Mesendoderm (in vitro differentiated cells): ENCODE measurements around the gene MRTFA.
A peak's percentile ranks its signal among the peaks of the same experiment; 100 is the strongest.
"Not testable (repeated sequence)": the region's sequence is repeated elsewhere in the genome, so short reads cannot be mapped to it uniquely, and the experiment has no call there.

Experiments
- DNase-seq: peaks from one replicate; pipeline ENCODE4 v3.0.0; 2013
- H2AK5ac ChIP-seq: 2 replicates; pipeline ENCODE4 v1.6.1; 2013; ENCODE audit warnings: low read length, inconsistent platforms
- H2BK120ac ChIP-seq: 2 replicates; pipeline ENCODE4 v1.6.1; 2013; ENCODE audit warnings: low read depth, mild to moderate bottlenecking, low read length, moderate library complexity, mixed read lengths
- H2BK15ac ChIP-seq: replicated peaks from 2 replicates; pipeline ENCODE4 v1.6.1; 2013; ENCODE audit warnings: low read depth, mild to moderate bottlenecking, moderate library complexity
- H2BK5ac ChIP-seq: 2 replicates; pipeline ENCODE4 v1.6.1; 2013; ENCODE audit warnings: low read length, inconsistent platforms
- H3K18ac ChIP-seq: 2 replicates; pipeline ENCODE4 v1.6.1; 2013; ENCODE audit warnings: mild to moderate bottlenecking, low read length, mixed read lengths
- H3K23ac ChIP-seq: one replicate; pipeline ENCODE4 v1.6.1; 2013; ENCODE audit warnings: low read length
- H3K27ac ChIP-seq: 2 replicates; pipeline ENCODE4 v1.5.1; 2013; ENCODE audit warnings: low read depth, mild to moderate bottlenecking, inconsistent platforms, low read length, moderate library complexity
- H3K27me3 ChIP-seq: 2 replicates; pipeline ENCODE4 v1.6.1; 2013; ENCODE audit warnings: low read length, control low read depth, mild to moderate bottlenecking, inconsistent platforms; ENCODE audit not compliant: insufficient read depth, poor library complexity
- H3K36me3 ChIP-seq: 2 replicates; pipeline ENCODE4 v1.6.1; 2013; ENCODE audit warnings: low read length, inconsistent platforms; ENCODE audit not compliant: control insufficient read depth, insufficient read depth
- H3K4ac ChIP-seq: one replicate; pipeline ENCODE4 v1.6.1; 2013; ENCODE audit warnings: low read depth, mild to moderate bottlenecking, low read length, moderate library complexity
- H3K4me1 ChIP-seq: 2 replicates; pipeline ENCODE4 v1.6.1; 2013; ENCODE audit warnings: low read depth, low read length, inconsistent platforms; ENCODE audit not compliant: control insufficient read depth
- H3K4me2 ChIP-seq: 2 replicates; pipeline ENCODE4 v1.6.1; 2013; ENCODE audit warnings: low read length
- H3K4me3 ChIP-seq: 2 replicates; pipeline ENCODE4 v1.5.1; 2013; ENCODE audit warnings: mild to moderate bottlenecking, low read length
- H3K56ac ChIP-seq: one replicate; pipeline ENCODE4 v1.6.1; 2013; ENCODE audit warnings: low read length
- H3K79me1 ChIP-seq: 2 replicates; pipeline ENCODE4 v1.6.1; 2013; ENCODE audit warnings: low read length, inconsistent platforms
- H3K79me2 ChIP-seq: 2 replicates; pipeline ENCODE4 v1.6.1; 2013; ENCODE audit warnings: mild to moderate bottlenecking, low read length; ENCODE audit not compliant: control insufficient read depth, insufficient read depth
- H3K9ac ChIP-seq: 2 replicates; pipeline ENCODE4 v1.6.1; 2013; ENCODE audit warnings: low read length, inconsistent platforms
- H4K5ac ChIP-seq: one replicate; pipeline ENCODE4 v1.6.1; 2013; ENCODE audit warnings: low read length
- H4K8ac ChIP-seq: one replicate; pipeline ENCODE4 v1.6.1; 2013; ENCODE audit warnings: low read depth, mild to moderate bottlenecking, control low read depth, low read length, moderate library complexity
- WGBS: extraction: QIAGEN DNeasy Blood & Tissue Kit; methylation state at CpG from one replicate; pipeline ENCODE4 v1.1.7; 2013; ENCODE audit warnings: low lambda C conversion rate, missing lambda C conversion rate; ENCODE audit not compliant: insufficient coverage; ENCODE audit errors: extremely low coverage; 5-methylcytosine and 5-hydroxymethylcytosine counted together

MRTFA gene

DNA sequence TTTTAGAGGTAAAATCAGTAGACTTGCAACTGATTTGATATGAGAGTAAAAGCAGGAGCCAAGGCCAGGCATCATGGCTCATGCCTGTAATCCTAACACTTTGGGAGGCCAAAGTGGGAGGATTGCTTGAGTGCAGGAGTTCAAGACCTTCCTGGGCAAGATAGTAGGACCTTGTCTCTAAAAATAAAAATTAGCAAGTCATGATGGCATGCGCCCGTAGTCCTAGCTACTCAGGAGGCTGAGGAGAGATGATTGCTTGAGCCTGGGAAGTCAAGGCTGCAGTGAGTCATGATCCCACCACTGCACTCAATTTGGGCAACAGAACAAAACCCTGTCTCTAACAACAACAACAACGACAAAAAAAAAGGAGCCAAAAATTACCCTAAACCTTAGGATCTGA lies 252.6 kb downstream of the MRTFA start:
- Histone ChIP-seq H3K27me3 (no peaks in the 10 kb centered on the region), H3K18ac (no peak overlapping the region), H3K27ac (no peak overlapping the region)

DNA sequence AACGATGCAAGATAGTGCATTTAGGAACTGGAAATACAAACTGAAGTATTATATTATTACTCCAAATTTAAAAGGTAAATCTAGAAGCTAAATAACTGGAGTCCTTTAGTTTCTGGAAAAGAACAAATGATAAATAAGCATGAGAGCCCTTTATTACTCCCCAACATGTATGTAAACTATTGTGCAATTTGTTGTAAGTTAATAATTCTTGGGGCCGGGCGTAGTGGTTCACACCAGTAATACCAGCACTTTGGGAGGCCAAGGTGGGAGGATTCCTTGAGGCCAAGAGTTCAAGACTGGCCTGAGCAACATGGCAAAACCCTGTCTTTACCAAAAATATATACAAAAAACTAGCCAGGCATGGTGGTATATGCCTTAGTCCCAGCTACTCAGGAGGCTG lies 255.1 kb downstream of the MRTFA start:
- H3K79me2 ChIP-seq: peaks cover 2% of the 10 kb centered on the region
- no peak overlapping the region for H4K5ac ChIP-seq
- no peak for DNase-seq
- H2AK5ac ChIP-seq: no peak overlapping the region
- no peak overlapping the region for H3K4ac ChIP-seq
- no peak overlapping the region for H2BK15ac ChIP-seq
- no peak overlapping the region for H3K4me3 ChIP-seq
- no CpG with 5 or more reads among the region's 3 CpGs for WGBS
- H3K27me3 ChIP-seq: no peaks in the 10 kb centered on the region
- H4K8ac ChIP-seq: no peak overlapping the region
- no peak overlapping the region for H3K56ac ChIP-seq
- no peak overlapping the region for H3K23ac ChIP-seq
- no peaks in the 10 kb centered on the region for H3K4me1 ChIP-seq
- peaks cover 15% of the 10 kb centered on the region for H3K79me1 ChIP-seq
- H2BK120ac ChIP-seq: no peak overlapping the region
- H3K27ac ChIP-seq: no peak overlapping the region
- H3K4me2 ChIP-seq: no peak overlapping the region
- no peaks in the 10 kb centered on the region for H3K36me3 ChIP-seq
- H3K9ac ChIP-seq: no peak overlapping the region
- H2BK5ac ChIP-seq: no peak overlapping the region
- no peak overlapping the region for H3K18ac ChIP-seq

More for the DNA sequence above, 252.6 kb downstream of the MRTFA start:
- Histone ChIP-seq H3K79me1 (peaks cover 12% of the 10 kb centered on the region), H3K56ac (no peak overlapping the region), H4K8ac (no peak overlapping the region), H3K4me1 (no peaks in the 10 kb centered on the region), H3K23ac (no peak overlapping the region), H3K4me3 (no peak overlapping the region), H3K4ac (no peak overlapping the region), H4K5ac (no peak overlapping the region), H3K9ac (no peak overlapping the region), H2AK5ac (no peak overlapping the region), H2BK5ac (no peak overlapping the region), H3K79me2 (peaks cover 2% of the 10 kb centered on the region), H2BK120ac (no peak overlapping the region), H3K4me2 (no peak overlapping the region), H2BK15ac (no peak overlapping the region), H3K36me3 (peaks cover 2% of the 10 kb centered on the region)
- DNase-seq: peak; percentile 32
- WGBS: no CpG with 5 or more reads among the region's 3 CpGs

DNA sequence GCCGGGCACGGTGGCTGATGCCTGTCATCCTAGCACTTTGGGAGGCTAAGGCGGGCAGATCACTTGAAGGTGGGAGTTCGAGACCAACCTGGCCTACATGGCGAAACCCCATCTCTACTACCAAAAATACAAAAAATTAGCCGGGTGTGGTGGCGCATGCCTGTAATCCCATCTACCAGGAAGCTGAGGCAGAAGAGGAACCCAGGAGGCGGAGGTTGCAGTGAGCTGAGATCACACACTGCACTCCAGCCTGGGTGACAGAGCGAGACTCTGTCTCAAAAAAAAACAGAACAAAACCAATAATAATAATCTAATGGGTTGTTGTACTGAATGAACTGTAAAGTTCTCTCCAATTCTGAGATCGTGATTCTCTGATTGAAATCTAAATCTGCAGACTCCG lies 258.1 kb downstream of the MRTFA start:
- not testable (repeated sequence) for H3K4me1 ChIP-seq, H3K27me3 ChIP-seq, H3K4me3 ChIP-seq, H3K27ac ChIP-seq, H3K36me3 ChIP-seq, H3K4me2 ChIP-seq, H2BK15ac ChIP-seq, H3K4ac ChIP-seq, H3K56ac ChIP-seq, H3K23ac ChIP-seq, H4K5ac ChIP-seq, DNase-seq, H3K79me2 ChIP-seq, H2BK5ac ChIP-seq, H3K9ac ChIP-seq, H2AK5ac ChIP-seq, H2BK120ac ChIP-seq, H3K18ac ChIP-seq, H4K8ac ChIP-seq
- no CpG with 5 or more reads among the region's 11 CpGs for WGBS
- peaks cover 10% of the 10 kb centered on the region for H3K79me1 ChIP-seq

DNA sequence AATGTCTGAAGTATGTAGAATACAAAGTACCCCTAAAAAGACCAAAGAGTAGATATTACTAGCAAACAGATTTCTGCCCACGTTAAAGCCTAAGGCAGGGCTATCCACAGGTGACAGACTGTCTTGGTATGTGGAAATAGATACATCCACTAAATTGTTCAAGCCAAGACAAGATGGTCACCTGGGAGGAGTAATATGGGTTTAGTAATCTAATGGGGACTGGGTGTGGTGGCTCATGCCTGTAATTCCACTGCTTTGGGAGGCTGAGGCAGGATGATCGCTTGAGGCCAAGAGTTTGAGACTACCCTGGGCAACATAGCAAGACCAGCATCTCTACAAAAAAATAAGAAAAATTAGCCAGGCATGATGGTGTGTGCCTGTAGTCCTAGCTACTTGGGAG lies 258.6 kb downstream of the MRTFA start:
- no peak overlapping the region for H3K56ac ChIP-seq
- no peaks in the 10 kb centered on the region for H3K4me1 ChIP-seq
- H3K36me3 ChIP-seq: no peaks in the 10 kb centered on the region
- no peak for DNase-seq
- H3K27ac ChIP-seq: no peak overlapping the region
- no peak overlapping the region for H4K8ac ChIP-seq
- H2BK5ac ChIP-seq: no peak overlapping the region
- H2AK5ac ChIP-seq: no peak overlapping the region
- no CpG with 5 or more reads among the region's 2 CpGs for WGBS
- H3K4ac ChIP-seq: no peak overlapping the region
- H4K5ac ChIP-seq: no peak overlapping the region
- H3K18ac ChIP-seq: no peak overlapping the region
- no peaks in the 10 kb centered on the region for H3K27me3 ChIP-seq
- H3K79me2 ChIP-seq: peaks cover 2% of the 10 kb centered on the region
- H2BK120ac ChIP-seq: no peak overlapping the region
- peaks cover 10% of the 10 kb centered on the region for H3K79me1 ChIP-seq
- no peak overlapping the region for H3K4me3 ChIP-seq
- no peak overlapping the region for H3K23ac ChIP-seq
- H3K4me2 ChIP-seq: no peak overlapping the region
- H2BK15ac ChIP-seq: no peak overlapping the region
- H3K9ac ChIP-seq: no peak overlapping the region

DNA sequence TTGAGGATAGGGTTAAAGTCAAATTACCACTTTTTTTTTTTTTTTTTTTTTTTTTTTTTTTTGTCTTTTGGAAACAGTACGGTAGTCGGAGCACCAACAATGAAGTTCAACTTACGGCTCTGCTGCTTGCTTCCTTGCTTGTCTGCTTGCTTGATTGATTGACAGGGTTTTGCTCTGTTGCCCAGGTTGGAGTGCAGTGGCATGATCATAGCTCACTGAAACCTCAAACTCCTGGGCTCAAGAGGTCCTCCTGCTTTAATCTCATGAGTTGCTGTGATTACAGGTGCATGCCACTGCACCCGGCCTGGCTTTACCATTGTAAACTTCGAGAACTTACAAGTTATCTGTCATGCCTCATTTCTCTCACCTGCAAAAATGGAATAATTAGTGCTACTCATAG lies 260.4 kb downstream of the MRTFA start:
- DNase-seq: no peak
- Histone ChIP-seq H4K5ac (no peak overlapping the region), H3K27ac (no peak overlapping the region), H3K36me3 (no peaks in the 10 kb centered on the region), H2BK15ac (no peak overlapping the region), H3K4me1 (no peaks in the 10 kb centered on the region), H3K27me3 (no peaks in the 10 kb centered on the region), H3K4me3 (no peak overlapping the region), H3K79me2 (peaks cover 2% of the 10 kb centered on the region), H3K9ac (no peak overlapping the region), H3K4ac (no peak overlapping the region), H4K8ac (no peak overlapping the region), H3K18ac (no peak overlapping the region), H2BK120ac (no peak overlapping the region), H2AK5ac (no peak overlapping the region), H3K79me1 (peaks cover 8% of the 10 kb centered on the region), H3K4me2 (no peak overlapping the region), H2BK5ac (no peak overlapping the region), H3K56ac (no peak overlapping the region), H3K23ac (no peak overlapping the region)
- WGBS: no CpG with 5 or more reads among the region's 5 CpGs

DNA sequence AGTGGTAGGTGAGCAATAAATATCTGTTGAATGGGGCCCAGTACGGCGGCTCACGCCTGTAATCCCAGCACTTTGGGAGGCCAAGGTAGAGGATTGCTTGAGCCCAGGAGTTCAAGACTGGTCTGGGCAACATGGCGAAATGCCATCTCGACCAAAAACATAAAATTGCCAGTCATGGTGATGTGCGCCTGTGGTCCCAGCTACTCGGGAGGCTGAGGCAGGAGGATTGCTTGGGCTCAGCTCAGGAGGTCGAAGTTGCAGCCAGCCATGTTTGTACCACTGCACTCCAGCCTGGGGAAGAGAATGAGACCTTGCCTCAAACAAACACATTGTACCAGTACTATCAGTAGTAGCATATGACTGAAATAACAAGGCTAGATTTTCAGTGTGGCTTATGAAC lies 262.0 kb downstream of the MRTFA start:
- DNase-seq: no peak
- Histone ChIP-seq H2BK120ac (no peak overlapping the region), H4K8ac (no peak overlapping the region), H3K56ac (no peak overlapping the region), H2BK5ac (no peak overlapping the region), H3K36me3 (no peaks in the 10 kb centered on the region), H3K4me3 (no peak overlapping the region), H2BK15ac (no peak overlapping the region), H3K4me1 (no peaks in the 10 kb centered on the region), H3K18ac (no peak overlapping the region), H3K27me3 (no peaks in the 10 kb centered on the region), H3K79me1 (peaks cover 8% of the 10 kb centered on the region), H3K79me2 (peaks cover 2% of the 10 kb centered on the region), H3K4me2 (no peak overlapping the region), H2AK5ac (no peak overlapping the region), H3K9ac (no peak overlapping the region), H3K27ac (no peak overlapping the region), H4K5ac (no peak overlapping the region), H3K4ac (no peak overlapping the region), H3K23ac (no peak overlapping the region)
- WGBS: no CpG with 5 or more reads among the region's 8 CpGs
